NAMALWA (cell line): ENCODE data around the gene HOXC10.

ENCODE experiments used
- DNase-seq: peaks from one replicate; pipeline ENCODE4 v3.0.0-alpha.2; 2015; ENCODE audit warnings: low spot score

The HOXC10 gene

GRCh38 chr12:53984901-53985691 is at the start of gene HOXC10:
HOXC10 (plus strand) TSS chr12:53985146; CDS start chr12:53985260, 114 bp downstream.
- peak; percentile 92 for DNase-seq

GRCh38 chr12:53935383-53936341 is 49.3 kb upstream of the HOXC10 start:
- no peak for DNase-seq

GRCh38 chr12:53937099-53937498 is 47.8 kb upstream of the HOXC10 start:
- DNase-seq: no peak

GRCh38 chr12:53937596-53938325 is 47.2 kb upstream of the HOXC10 start:
- no peak for DNase-seq

- peak; percentile 62 for DNase-seq
Observed at GRCh38 chr12:53938326-53939140, 46.4 kb upstream of the HOXC10 start, which contains the start of gene HOXC13. HOXC13 (plus strand) TSS chr12:53938831; CDS start chr12:53938907, 76 bp downstream.

- DNase-seq: no peak
Observed at GRCh38 chr12:53939141-53940108, 45.5 kb upstream of the HOXC10 start.

- no peak for DNase-seq
Observed at GRCh38 chr12:53940443-53941014, 44.4 kb upstream of the HOXC10 start.

GRCh38 chr12:53941187-53941586 is 43.8 kb upstream of the HOXC10 start:
- DNase-seq: no peak

GRCh38 chr12:53941750-53942149 is 43.2 kb upstream of the HOXC10 start:
- DNase-seq: no peak

- no peak for DNase-seq
Observed at GRCh38 chr12:53942467-53942997, 42.4 kb upstream of the HOXC10 start.

GRCh38 chr12:53944209-53944608 is 40.7 kb upstream of the HOXC10 start:
- no peak for DNase-seq

- DNase-seq: no peak
Observed at GRCh38 chr12:53944907-53945847, 39.8 kb upstream of the HOXC10 start.

GRCh38 chr12:53947743-53948142 is 37.2 kb upstream of the HOXC10 start:
- DNase-seq: no peak

- no peak for DNase-seq
Observed at GRCh38 chr12:53948650-53949593, 36.0 kb upstream of the HOXC10 start.

- no peak for DNase-seq
Observed at GRCh38 chr12:53949631-53950436, 35.1 kb upstream of the HOXC10 start.

GRCh38 chr12:53950437-53950773 is 34.5 kb upstream of the HOXC10 start:
- DNase-seq: peak; percentile 30
